ENCODE measurements around the gene OR6N2. TPM values are rescaled to one million over a fixed set of nuclear protein-coding genes. Genes with fewer than 3 reads are reported as not detected.

The OR6N2 gene
- total RNA-seq, 1 donor from 2014 or later, result not detected

DNA sequence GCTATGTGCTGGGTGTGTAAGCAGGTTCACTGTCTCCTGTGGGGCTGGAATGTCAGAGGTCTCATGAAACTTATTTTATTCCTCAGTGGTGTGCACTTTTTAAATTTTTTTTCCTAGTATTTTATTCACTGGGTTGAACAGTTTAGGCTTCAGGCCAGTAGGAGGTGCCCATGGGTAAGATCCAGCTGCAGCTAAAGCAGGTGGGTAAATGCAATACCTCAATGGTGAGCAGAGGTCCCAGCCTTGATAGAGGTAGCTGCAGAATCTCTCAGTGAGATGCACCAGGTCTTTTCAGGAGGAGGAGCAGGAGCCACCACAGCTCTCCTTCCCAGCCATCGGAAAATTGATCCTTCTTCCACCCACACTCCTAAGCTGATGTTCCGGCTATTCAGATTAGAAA is 12.6 kb upstream of the OR6N2 start:
- DNase-seq (ENCODE audit: extremely low spot score, unreplicated experiment), result no peak
- Mint-ChIP-seq H3K27ac (ENCODE audit: unreplicated experiment) (no peak overlapping the region), H3K36me3 (ENCODE audit: unreplicated experiment) (no peaks in the 10 kb centered on the region), H3K9me3 (ENCODE audit: unreplicated experiment) (no peaks in the 10 kb centered on the region), H3K27me3 (ENCODE audit: unreplicated experiment) (no peaks in the 10 kb centered on the region), H3K4me1 (ENCODE audit: unreplicated experiment) (no peaks in the 10 kb centered on the region), H3K4me3 (ENCODE audit: unreplicated experiment) (no peak overlapping the region)
- TF ChIP-seq, protein P1, sequence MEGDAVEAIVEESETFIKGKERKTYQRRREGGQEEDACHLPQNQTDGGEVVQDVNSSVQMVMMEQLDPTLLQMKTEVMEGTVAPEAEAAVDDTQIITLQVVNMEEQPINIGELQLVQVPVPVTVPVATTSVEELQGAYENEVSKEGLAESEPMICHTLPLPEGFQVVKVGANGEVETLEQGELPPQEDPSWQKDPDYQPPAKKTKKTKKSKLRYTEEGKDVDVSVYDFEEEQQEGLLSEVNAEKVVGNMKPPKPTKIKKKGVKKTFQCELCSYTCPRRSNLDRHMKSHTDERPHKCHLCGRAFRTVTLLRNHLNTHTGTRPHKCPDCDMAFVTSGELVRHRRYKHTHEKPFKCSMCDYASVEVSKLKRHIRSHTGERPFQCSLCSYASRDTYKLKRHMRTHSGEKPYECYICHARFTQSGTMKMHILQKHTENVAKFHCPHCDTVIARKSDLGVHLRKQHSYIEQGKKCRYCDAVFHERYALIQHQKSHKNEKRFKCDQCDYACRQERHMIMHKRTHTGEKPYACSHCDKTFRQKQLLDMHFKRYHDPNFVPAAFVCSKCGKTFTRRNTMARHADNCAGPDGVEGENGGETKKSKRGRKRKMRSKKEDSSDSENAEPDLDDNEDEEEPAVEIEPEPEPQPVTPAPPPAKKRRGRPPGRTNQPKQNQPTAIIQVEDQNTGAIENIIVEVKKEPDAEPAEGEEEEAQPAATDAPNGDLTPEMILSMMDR (IDR thresholded peaks at IDR 0.05), result no peak

DNA sequence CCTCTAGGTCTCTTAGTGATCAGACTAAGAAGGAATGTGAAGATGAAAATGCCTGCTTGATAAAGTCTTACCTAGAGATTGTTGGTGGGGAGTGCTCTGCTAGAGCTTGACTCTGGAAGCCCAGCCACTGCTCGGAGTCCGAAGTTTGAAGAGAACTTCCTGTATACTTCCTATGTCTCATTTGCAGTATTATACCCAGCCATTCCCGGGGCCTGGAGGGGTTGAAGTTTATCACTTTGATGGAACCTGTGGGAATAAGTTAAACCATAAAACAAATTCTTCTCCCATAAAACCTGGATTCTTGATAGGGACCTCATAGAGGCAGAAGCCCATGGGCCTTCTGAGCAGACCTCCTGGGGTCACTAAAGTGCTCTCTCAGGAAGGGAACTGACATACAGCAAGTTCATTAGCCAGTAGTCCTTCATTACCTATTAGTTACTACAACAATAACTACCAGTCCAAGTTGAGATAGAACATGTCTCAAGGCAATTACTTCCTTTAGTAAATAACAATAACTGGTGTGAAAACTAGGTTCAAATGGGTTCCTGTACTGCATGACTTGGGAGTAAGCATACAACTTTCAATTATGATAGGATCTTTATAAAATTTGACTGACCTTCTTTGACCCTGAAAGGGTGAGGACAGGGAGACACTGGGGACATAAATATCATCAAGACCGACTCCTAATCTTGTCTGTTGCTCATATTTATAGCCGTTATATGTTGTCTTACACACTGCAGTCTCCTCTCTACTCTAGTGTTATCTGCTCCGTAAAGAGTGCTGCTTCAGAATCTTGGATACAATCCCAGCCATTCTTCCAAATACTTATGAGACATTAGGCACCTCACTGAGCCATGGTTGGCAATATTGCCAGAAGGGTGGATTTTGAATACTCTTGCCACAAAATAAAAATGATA is 8.8 kb downstream of the OR6N2 start, which contains the start of gene OR6N1:
Gene OR6N1 (minus strand): TSS at position 246 of the 917 bp plus-strand sequence. CDS start 5,513 bp downstream, outside the sequence.
- H3K36me3 Mint-ChIP-seq (ENCODE audit: unreplicated experiment), result no peaks in the 10 kb centered on the region
- H3K9me3 Mint-ChIP-seq (ENCODE audit: unreplicated experiment), result no peaks in the 10 kb centered on the region
- TF ChIP-seq, protein P1 (IDR thresholded peaks at IDR 0.05), result no peak
- no peak for DNase-seq (ENCODE audit: extremely low spot score, unreplicated experiment)
- H3K4me1 Mint-ChIP-seq (ENCODE audit: unreplicated experiment), result no peaks in the 10 kb centered on the region
- no peak within 1 kb of the TSS for H3K27ac Mint-ChIP-seq (ENCODE audit: unreplicated experiment)
- no peak within 1 kb of the TSS for H3K4me3 Mint-ChIP-seq (ENCODE audit: unreplicated experiment)
- no peaks in the 10 kb centered on the region for H3K27me3 Mint-ChIP-seq (ENCODE audit: unreplicated experiment)

- H3K4me3 Mint-ChIP-seq (ENCODE audit: unreplicated experiment), result no peak within 1 kb of the TSS
- no peaks in the 10 kb centered on the region for H3K27me3 Mint-ChIP-seq (ENCODE audit: unreplicated experiment)
- H3K9me3 Mint-ChIP-seq (ENCODE audit: unreplicated experiment), result peaks cover 3% of the 10 kb centered on the region
- DNase-seq (ENCODE audit: extremely low spot score, unreplicated experiment), result no peak
- no peaks in the 10 kb centered on the region for H3K4me1 Mint-ChIP-seq (ENCODE audit: unreplicated experiment)
- no peaks in the 10 kb centered on the region for H3K36me3 Mint-ChIP-seq (ENCODE audit: unreplicated experiment)
- TF ChIP-seq, protein P1 (IDR thresholded peaks at IDR 0.05), result no peak
- no peak within 1 kb of the TSS for H3K27ac Mint-ChIP-seq (ENCODE audit: unreplicated experiment)
Measured at GRCh38 chr1:158754420-158754819, 26.6 kb downstream of the OR6N2 start, which contains the start of gene OR6K6. OR6K6 (plus strand) TSS chr1:158754720; CDS start chr1:158754888, 168 bp downstream.

DNA sequence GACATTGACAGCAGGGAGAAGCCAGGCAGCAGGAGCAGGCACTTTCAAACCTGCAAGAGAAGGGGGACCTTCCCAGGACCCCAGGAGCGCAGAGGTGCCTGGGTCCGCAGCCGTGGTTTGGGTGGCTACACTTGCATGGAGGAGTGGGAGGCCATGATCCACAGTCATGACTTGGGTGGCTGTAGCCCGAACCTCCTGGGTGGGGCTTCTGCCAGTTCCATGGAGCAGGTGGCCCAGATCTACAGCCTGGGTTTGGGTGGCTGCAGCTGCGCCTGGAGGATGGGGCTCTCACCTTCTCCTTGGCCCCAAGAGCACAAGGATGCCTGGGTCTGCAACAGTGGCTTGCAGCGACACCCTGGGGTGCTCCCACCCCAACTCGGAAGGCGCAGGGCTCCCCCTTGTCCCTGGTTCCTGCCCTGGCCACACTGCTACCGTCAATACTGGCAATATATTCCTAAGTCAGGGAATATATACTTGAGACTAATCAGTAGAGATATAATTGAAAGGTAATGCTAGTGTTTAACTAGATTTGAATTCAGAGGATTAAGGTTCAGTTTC is 28.8 kb downstream of the OR6N2 start:
- no peak for DNase-seq (ENCODE audit: extremely low spot score, unreplicated experiment)
- no peak overlapping the region for H3K27ac Mint-ChIP-seq (ENCODE audit: unreplicated experiment)

More for the DNA sequence above, 28.8 kb downstream of the OR6N2 start:
- Mint-ChIP-seq H3K9me3 (ENCODE audit: unreplicated experiment) (no peaks in the 10 kb centered on the region), H3K4me1 (ENCODE audit: unreplicated experiment) (no peaks in the 10 kb centered on the region), H3K36me3 (ENCODE audit: unreplicated experiment) (no peaks in the 10 kb centered on the region), H3K4me3 (ENCODE audit: unreplicated experiment) (no peak overlapping the region), H3K27me3 (ENCODE audit: unreplicated experiment) (no peaks in the 10 kb centered on the region)
- TF ChIP-seq, protein P1 (IDR thresholded peaks at IDR 0.05), result no peak
